Right atrium auricular region (tissue), 2 donors: ENCODE measurements around the gene ANTXR2. TPM values are rescaled to one million over a fixed set of nuclear protein-coding genes. Genes with fewer than 3 reads are reported as not detected.

Experiments
- DNase-seq: peaks from one replicate; pipeline ENCODE4 v3.0.0-alpha.2; 2019; ENCODE audit warnings: low spot score
- H3K27ac ChIP-seq, 2 donors: fragments of 200-600 bp; sonication (generic); 1 replicate in 1 of 2; 2 replicates in 1 of 2; pipeline ENCODE4 v1.5.1; 2016 to 2019
- H3K27me3 ChIP-seq, 2 donors: fragments of 200-600 bp; sonication (generic); one replicate each; pipeline versions ENCODE4 v1.5.1 to v1.6.0; 2017 to 2019
- H3K36me3 ChIP-seq: fragments of 200-600 bp; sonication (generic); one replicate; pipeline ENCODE4 v1.5.1; 2016
- H3K4me1 ChIP-seq, 2 donors: fragments of 200-600 bp; sonication (generic); one replicate each; pipeline versions ENCODE4 v1.5.1 to v1.6.0; 2017 to 2019
- H3K4me3 ChIP-seq, 2 donors: fragments of 200-600 bp; sonication (generic); 1 replicate in 1 of 2; 2 replicates in 1 of 2; pipeline ENCODE4 v1.5.1; 2017 to 2019; ENCODE audit warnings: mild to moderate bottlenecking in 1 of 2, moderate library complexity in 1 of 2
- H3K9me3 ChIP-seq, 2 donors: fragments of 200-600 bp; sonication (generic); one replicate each; pipeline ENCODE4 v1.5.1; 2019
- CTCF ChIP-seq, 2 donors: fragments of 200-600 bp; sonication (generic); IDR thresholded peaks; one replicate each; pipeline ENCODE4 v1.5.1; 2019; ENCODE audit warnings: antibody characterized with exemption in 2 of 2
- total RNA-seq, 2 donors: library from RNA; depleted of rRNA; stranded (reverse); fragments of >200 nt; gene quantifications; one replicate each; pipeline ENCODE4 v1.1.0, GENCODE V29; 2016

ANTXR2 gene
- total RNA-seq, 2 donors from 2014 or later = 24.5 to 32.8 TPM

- H3K4me3 ChIP-seq = no peak overlapping the region
- no peaks in the 10 kb centered on the region for H3K9me3 ChIP-seq
- no peak overlapping the region for H3K27ac ChIP-seq
- peaks cover 0 to 5% of the 10 kb centered on the region in 2 donors for H3K4me1 ChIP-seq
- H3K27me3 ChIP-seq = no peaks in the 10 kb centered on the region
- DNase-seq = no peak
- H3K36me3 ChIP-seq = no peaks in the 10 kb centered on the region
- TF ChIP-seq CTCF (IDR thresholded peaks at IDR 0.05) = no peak
Observed at GRCh38 chr4:80081566-80081965, 8.5 kb upstream of the ANTXR2 start.

- no peaks in the 10 kb centered on the region for H3K9me3 ChIP-seq
- peak overlapping the region in 1 of 2 donors; percentile 16 for H3K4me3 ChIP-seq
- H3K27me3 ChIP-seq = no peaks in the 10 kb centered on the region
- no peak for TF ChIP-seq CTCF (IDR thresholded peaks at IDR 0.05)
- H3K27ac ChIP-seq = no peak overlapping the region
- DNase-seq = no peak
- peaks cover 0 to 7% of the 10 kb centered on the region in 2 donors for H3K4me1 ChIP-seq
- H3K36me3 ChIP-seq = no peaks in the 10 kb centered on the region
Observed at GRCh38 chr4:80079255-80079923, 6.4 kb upstream of the ANTXR2 start.

GRCh38 chr4:80078346-80079092 lies 5.5 kb upstream of the ANTXR2 start:
- DNase-seq = no peak
- Histone ChIP-seq H3K4me1 (peaks cover 0 to 13% of the 10 kb centered on the region in 2 donors), H3K27me3 (no peaks in the 10 kb centered on the region), H3K4me3 (no peak overlapping the region), H3K36me3 (no peaks in the 10 kb centered on the region), H3K27ac (no peak overlapping the region), H3K9me3 (no peaks in the 10 kb centered on the region)
- TF ChIP-seq CTCF (IDR thresholded peaks at IDR 0.05) = no peak

- no peak overlapping the region for H3K4me3 ChIP-seq
- no peak overlapping the region for H3K27ac ChIP-seq
- peaks cover 0 to 16% of the 10 kb centered on the region in 2 donors for H3K4me1 ChIP-seq
- no peaks in the 10 kb centered on the region for H3K27me3 ChIP-seq
- no peaks in the 10 kb centered on the region for H3K36me3 ChIP-seq
- no peaks in the 10 kb centered on the region for H3K9me3 ChIP-seq
- no peak for TF ChIP-seq CTCF (IDR thresholded peaks at IDR 0.05)
- no peak for DNase-seq
Observed at GRCh38 chr4:80077639-80078038, 4.6 kb upstream of the ANTXR2 start.

- Histone ChIP-seq H3K4me1 (peaks cover 0 to 16% of the 10 kb centered on the region in 2 donors), H3K36me3 (no peaks in the 10 kb centered on the region), H3K27me3 (no peaks in the 10 kb centered on the region), H3K9me3 (no peaks in the 10 kb centered on the region), H3K27ac (peak overlapping the region in 1 of 2 donors; percentile 2), H3K4me3 (no peak overlapping the region)
- no peak for TF ChIP-seq CTCF (IDR thresholded peaks at IDR 0.05)
- no peak for DNase-seq
Observed at GRCh38 chr4:80076681-80077080, 3.7 kb upstream of the ANTXR2 start.
